A549 (cell line): ENCODE measurements around the gene BTBD2. TPM values are rescaled to one million over a fixed set of nuclear protein-coding genes. Genes with fewer than 3 reads are reported as not detected.

ENCODE experiments used
- ATAC-seq, 2 experiments: fragments of 200-7000 bp in 1 of 2; fragments of >200 bp in 1 of 2; cut with Nextera tagmentation in 1 of 2; cut with Tn5 transposase in 1 of 2; 3 replicates each; pipeline versions ENCODE4 v1.8.0 to v1.9.1; 2018 to 2020; ENCODE audit warnings: mild to moderate bottlenecking in 1 of 2, moderate library complexity in 1 of 2
- CTCF ChIA-PET: fragments of 300-600 bp; sonication (Branson Sonifier 250); formaldehyde crosslinking; extraction: SDS; loops from one replicate; lab custom pipeline; 2021; ENCODE audit warnings: antibody characterized with exemption, inconsistent platforms; lab: Yijun Ruan, JAX
- POLR2A ChIA-PET: fragments of 350-600 bp; formaldehyde crosslinking; extraction: SDS; loops from one replicate; lab custom pipeline; 2021; ENCODE audit warnings: antibody characterized with exemption, inconsistent platforms; lab: Yijun Ruan, JAX
- DNase-seq, 2 experiments: peaks; one replicate each; pipeline versions ENCODE4 v3.0.0 to v3.0.0-alpha.2; 2011 to 2016; ENCODE audit warnings: low read depth in 1 of 2, low spot score in 1 of 2
- FAIRE-seq: peaks from 2 replicates; lab custom pipeline; 2011; peaks lifted over from hg19 to GRCh38; lab: Jason Lieb, UNC
- H3K27ac ChIP-seq, 2 experiments: fragments of >200 bp; sonication (Bioruptor Twin); formaldehyde crosslinking; 3 replicates each; pipeline ENCODE4 v1.5.1; 2016 to 2017
- H3K4me1 ChIP-seq: fragments of >200 bp; sonication (Bioruptor Twin); formaldehyde crosslinking; 3 replicates; pipeline ENCODE4 v1.6.1; 2016
- H3K4me2 ChIP-seq: fragments of >200 bp; sonication (Bioruptor Twin); formaldehyde crosslinking; 3 replicates; pipeline ENCODE4 v1.6.1; 2016
- H3K4me3 ChIP-seq: fragments of >200 bp; sonication (Bioruptor Twin); formaldehyde crosslinking; 3 replicates; pipeline ENCODE4 v1.5.1; 2016
- H3K9me3 ChIP-seq: fragments of >200 bp; sonication (Bioruptor Twin); formaldehyde crosslinking; 3 replicates; pipeline ENCODE4 v1.6.1; 2016
- BHLHE40 ChIP-seq: IDR thresholded peaks from 2 replicates; pipeline ENCODE4 v1.6.1; 2012; ENCODE audit warnings: low read depth, low read length, inconsistent platforms
- CBX2 ChIP-seq: fragments of 200-600 bp; sonication (generic); IDR thresholded peaks from 2 replicates; pipeline ENCODE4 v1.6.1; 2016; ENCODE audit warnings: low read depth, mild to moderate bottlenecking, borderline replicate concordance
- CBX8 ChIP-seq: fragments of 200-600 bp; sonication (generic); IDR thresholded peaks from 2 replicates; pipeline ENCODE4 v1.6.1; 2016
- CHD2 ChIP-seq: fragments of 150-350 bp; IDR thresholded peaks from 2 replicates; pipeline ENCODE4 v1.6.1; 2014; ENCODE audit warnings: low read length; ENCODE audit not compliant: partially characterized antibody
- EP300 ChIP-seq, 2 experiments: fragments of >200 bp; sonication (Bioruptor Twin); formaldehyde crosslinking; IDR thresholded peaks; 2 replicates in 1 of 2; 3 replicates in 1 of 2; pipeline ENCODE4 v1.6.1; 2016 to 2017
- FOSB ChIP-seq: fragments of 250-450 bp; sonication (Bioruptor Pico); IDR thresholded peaks from 2 replicates; pipeline ENCODE4 v1.5.0; 2020; ENCODE audit warnings: mild to moderate bottlenecking, moderate library complexity
- FOXS1 ChIP-seq: fragments of 250-450 bp; sonication (Bioruptor Pico); IDR thresholded peaks from 2 replicates; pipeline ENCODE4 v1.5.0; 2020; ENCODE audit warnings: mild to moderate bottlenecking, moderate library complexity
- HES2 ChIP-seq: fragments of >200 bp; sonication (Bioruptor Twin); formaldehyde crosslinking; IDR thresholded peaks from 2 replicates; pipeline ENCODE4 v1.6.1; 2016
- HEYL ChIP-seq: fragments of 250-450 bp; sonication (Bioruptor Pico); IDR thresholded peaks from 2 replicates; pipeline ENCODE4 v1.8.0; 2021; ENCODE audit warnings: mild to moderate bottlenecking, moderate library complexity
- JUNB ChIP-seq: fragments of >200 bp; sonication (Bioruptor Twin); formaldehyde crosslinking; IDR thresholded peaks from 2 replicates; pipeline ENCODE4 v1.6.1; 2016
- KDM1A ChIP-seq: fragments of 200-600 bp; sonication (generic); IDR thresholded peaks from 2 replicates; pipeline ENCODE4 v1.6.1; 2016; ENCODE audit warnings: low read depth, mild to moderate bottlenecking
- KDM5A ChIP-seq: fragments of 200-600 bp; sonication (generic); IDR thresholded peaks from 2 replicates; pipeline ENCODE4 v1.6.1; 2016; ENCODE audit warnings: antibody characterized with exemption, mild to moderate bottlenecking
- MAX ChIP-seq: IDR thresholded peaks from 2 replicates; pipeline ENCODE4 v1.6.1; 2012
- MAZ ChIP-seq: fragments of 150-350 bp; IDR thresholded peaks from 2 replicates; pipeline ENCODE4 v1.6.1; 2014; ENCODE audit warnings: antibody characterized with exemption, low read depth, low read length, borderline replicate concordance
- MYC ChIP-seq: IDR thresholded peaks from 2 replicates; pipeline ENCODE4 v1.6.1; 2012; ENCODE audit warnings: mild to moderate bottlenecking, inconsistent platforms, low read length, improper control_type of control experiment, borderline replicate concordance
- NFE2L2 ChIP-seq: fragments of 150-350 bp; conservative IDR thresholded peaks from 2 replicates; pipeline ENCODE4 v1.6.1; 2014; ENCODE audit warnings: low read length
- POLR2A ChIP-seq: IDR thresholded peaks from 2 replicates; pipeline ENCODE4 v1.6.1; 2012; ENCODE audit warnings: mild to moderate bottlenecking, low read length
- POLR2AphosphoS2 ChIP-seq: conservative IDR thresholded peaks from 2 replicates; pipeline ENCODE4 v1.6.1; 2012; ENCODE audit warnings: low read length, improper control_type of control experiment, inconsistent platforms
- RARB ChIP-seq: fragments of 250-450 bp; sonication (Bioruptor Pico); IDR thresholded peaks from 2 replicates; pipeline ENCODE4 v1.8.0; 2021; ENCODE audit warnings: mild to moderate bottlenecking, moderate library complexity
- RCOR1 ChIP-seq: fragments of 150-350 bp; IDR thresholded peaks from 2 replicates; pipeline ENCODE4 v1.6.1; 2014; ENCODE audit warnings: antibody characterized with exemption, low read length, low read depth
- SMC3 ChIP-seq: fragments of >200 bp; sonication (Bioruptor Twin); formaldehyde crosslinking; IDR thresholded peaks from 3 replicates; pipeline ENCODE4 v1.6.1; 2018; ENCODE audit warnings: inconsistent platforms
- SREBF2 ChIP-seq: fragments of 450-650 bp; IDR thresholded peaks from 2 replicates; pipeline ENCODE4 v1.6.1; 2014; ENCODE audit warnings: mild to moderate bottlenecking, moderate library complexity
- TFCP2L1 ChIP-seq: fragments of 250-450 bp; sonication (Bioruptor Pico); IDR thresholded peaks from 2 replicates; pipeline ENCODE4 v1.5.0; 2021; ENCODE audit warnings: mild to moderate bottlenecking
- USF2 ChIP-seq: fragments of 450-650 bp; IDR thresholded peaks from 2 replicates; pipeline ENCODE4 v1.6.1; 2014; ENCODE audit warnings: antibody characterized with exemption
- ZNF302 ChIP-seq: fragments of 250-450 bp; sonication (Bioruptor Pico); IDR thresholded peaks from 2 replicates; pipeline ENCODE4 v1.9.0; 2021; ENCODE audit warnings: inconsistent platforms, mild to moderate bottlenecking, moderate library complexity
- ZSCAN20 ChIP-seq: fragments of 250-450 bp; sonication (Bioruptor Pico); IDR thresholded peaks from 2 replicates; pipeline ENCODE4 v1.8.0; 2022; ENCODE audit warnings: mild to moderate bottlenecking, moderate library complexity
- WGBS: methylation state at CpG from one replicate; pipeline ENCODE4 v1.1.6; 2017; ENCODE audit errors: missing lambda C conversion rate; 5-methylcytosine and 5-hydroxymethylcytosine counted together
- polyA plus RNA-seq, 4 experiments: library from polyadenylated mRNA; depleted of rRNA in 3 of 4; stranded (reverse); fragments of >200 nt; fragmentation: RNase III in 1 of 4; extraction: RNeasy Plus Mini Kit Qiagen cat#74134 plus additional on column Dnase treatment in 1 of 4; gene quantifications; 2 replicates in 3 of 4; 3 replicates in 1 of 4; pipeline ENCODE4 v1.2.3, GENCODE V29; 2011 to 2017
- TF ChIP-seq, protein P1 (sequence below): fragments of >200 bp; sonication (Bioruptor Twin); formaldehyde crosslinking; IDR thresholded peaks from 3 replicates; pipeline ENCODE4 v1.5.1; 2016

The BTBD2 gene
- polyA plus RNA-seq, 2 of the 4 experiments (the other 2 are of a cell fraction) = 16.3 to 29.6 TPM

DNA sequence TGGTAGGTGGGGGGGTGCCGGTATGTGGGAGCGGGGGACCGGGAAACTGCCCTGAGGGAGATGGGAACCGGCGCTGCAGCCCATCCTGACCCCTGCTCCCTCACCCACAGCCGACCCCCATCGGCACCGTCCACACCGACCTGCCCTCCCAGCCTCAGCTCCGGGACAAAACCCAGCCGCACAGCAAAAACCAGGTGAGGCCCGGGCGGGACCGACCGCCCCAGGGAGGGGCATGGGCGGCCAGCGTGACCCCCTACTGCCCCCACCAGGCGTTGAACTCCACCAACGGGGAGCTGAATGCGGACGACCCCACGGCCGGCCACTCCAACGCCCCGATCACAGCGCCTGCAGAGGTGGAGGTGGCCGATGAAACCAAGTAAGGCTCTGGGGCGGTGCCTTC is 35.9 kb downstream of the BTBD2 start:
- TF ChIP-seq HEYL (CRISPR knock-in tag) = no peak
- TF ChIP-seq HES2 = no peak
- TF ChIP-seq BHLHE40 = no peak
- TF ChIP-seq MAZ = no peak
- DNase-seq = no peak
- no peak for ATAC-seq
- ChIA-PET POLR2A (no interaction called here), CTCF (interaction anchor here (1.0 kb wide), 1 partner anchor 32 kb away, joined by 3 read pairs; no protein-coding TSS in a partner anchor)
- FAIRE-seq = no peak
- Histone ChIP-seq H3K27ac (no peak overlapping the region), H3K4me2 (no peak overlapping the region), H3K4me3 (no peak overlapping the region), H3K4me1 (no peaks in the 10 kb centered on the region), H3K9me3 (no peaks in the 10 kb centered on the region)
- WGBS = 95% methylated on average over 15 of the region's 28 CpGs

DNA sequence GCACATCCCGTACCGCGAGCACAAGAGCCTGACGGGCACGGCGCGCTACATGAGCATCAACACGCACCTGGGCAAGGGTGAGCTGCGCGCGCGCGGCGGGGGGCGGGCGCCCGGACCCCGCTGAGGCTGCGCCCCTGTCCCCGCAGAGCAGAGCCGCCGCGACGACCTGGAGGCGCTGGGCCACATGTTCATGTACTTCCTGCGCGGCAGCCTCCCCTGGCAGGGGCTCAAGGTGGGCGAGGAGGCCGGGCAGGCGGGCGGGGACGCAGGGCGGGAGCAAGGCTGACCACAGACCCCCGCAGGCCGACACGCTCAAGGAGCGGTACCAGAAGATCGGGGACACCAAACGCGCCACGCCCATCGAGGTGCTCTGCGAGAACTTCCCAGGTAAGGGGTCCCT is 36.5 kb downstream of the BTBD2 start:
- no peak overlapping the region for H3K4me2 ChIP-seq
- no peaks in the 10 kb centered on the region for H3K4me1 ChIP-seq
- no peak for TF ChIP-seq USF2
- TF ChIP-seq POLR2A = no peak
- TF ChIP-seq CHD2 = no peak
- no peak for TF ChIP-seq SREBF2
- TF ChIP-seq ZSCAN20 = no peak
- no peak for TF ChIP-seq KDM5A
- TF ChIP-seq RCOR1 = no peak
- TF ChIP-seq FOXS1 (CRISPR knock-in tag) = no peak
- no peak for TF ChIP-seq CBX2
- H3K27ac ChIP-seq = no peak overlapping the region
- FAIRE-seq (no peak), DNase-seq (no peak), ATAC-seq (no peak)
- ChIA-PET POLR2A (no interaction called here), CTCF (interaction anchor here (0.7 to 1.0 kb wide), 2 partner anchors 31 to 50 kb away, joined by 3 to 4 read pairs; no protein-coding TSS in a partner anchor)
- H3K4me3 ChIP-seq = no peak overlapping the region
- 91% methylated on average over 31 of the region's 43 CpGs for WGBS
- no peaks in the 10 kb centered on the region for H3K9me3 ChIP-seq

DNA sequence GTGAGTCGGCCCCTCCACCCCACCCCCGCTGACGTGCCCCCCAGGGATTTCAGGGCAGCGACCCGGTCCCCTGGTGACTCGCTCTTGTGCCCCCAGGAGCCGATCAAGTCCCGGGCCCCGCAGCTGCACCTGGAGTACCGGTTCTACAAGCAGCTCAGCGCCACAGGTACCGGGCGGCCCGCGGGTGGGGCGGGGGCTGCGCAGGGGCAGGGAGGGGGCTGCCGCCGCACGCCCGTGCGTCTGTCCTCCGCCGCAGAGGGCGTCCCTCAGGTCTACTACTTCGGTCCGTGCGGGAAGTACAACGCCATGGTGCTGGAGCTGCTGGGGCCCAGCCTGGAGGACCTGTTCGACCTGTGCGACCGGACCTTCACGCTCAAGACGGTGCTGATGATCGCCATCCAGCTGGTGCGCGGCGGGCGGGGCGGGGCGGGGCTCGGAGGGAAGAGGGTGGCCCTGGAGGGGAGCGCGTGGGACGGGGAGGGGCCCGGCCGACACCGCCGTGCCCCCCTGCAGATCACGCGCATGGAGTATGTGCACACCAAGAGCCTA is 37.1 kb downstream of the BTBD2 start:
- WGBS = 96% methylated on average over 10 of the region's 51 CpGs
- DNase-seq (no peak), ATAC-seq (no peak), FAIRE-seq (no peak)
- no peaks in the 10 kb centered on the region for H3K4me1 ChIP-seq
- H3K4me3 ChIP-seq = no peak overlapping the region
- no peaks in the 10 kb centered on the region for H3K9me3 ChIP-seq
- TF ChIP-seq SMC3 (no peak), USF2 (no peak)
- H3K27ac ChIP-seq = no peak overlapping the region
- ChIA-PET CTCF (no interaction called here), POLR2A (no interaction called here)
- no peak overlapping the region for H3K4me2 ChIP-seq

DNA sequence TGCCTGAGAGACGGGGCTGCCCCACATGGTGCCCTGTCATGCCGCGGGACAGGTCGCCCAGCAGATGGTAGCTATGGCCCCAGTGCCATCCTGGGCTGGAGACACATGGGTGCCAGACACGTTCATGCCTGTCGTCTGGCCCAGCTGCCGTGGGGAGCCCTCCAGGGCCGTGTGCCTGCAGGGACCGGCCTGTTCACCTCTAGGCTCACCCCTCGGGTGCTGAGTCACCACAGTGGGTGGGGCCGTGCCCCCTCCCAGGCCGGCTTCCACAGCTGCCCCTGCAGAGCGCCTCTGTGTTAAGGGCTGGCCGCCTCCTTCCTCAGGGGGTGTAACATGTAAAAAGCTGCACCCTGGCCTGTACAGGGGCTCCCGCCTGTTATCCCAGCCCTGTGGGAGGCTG is 38.4 kb downstream of the BTBD2 start:
- ATAC-seq = no peak
- FAIRE-seq = no peak
- H3K4me1 ChIP-seq = no peaks in the 10 kb centered on the region

More for the DNA sequence above, 38.4 kb downstream of the BTBD2 start:
- CTCF ChIA-PET = no interaction called here
- Histone ChIP-seq H3K9me3 (no peaks in the 10 kb centered on the region), H3K4me3 (no peak overlapping the region), H3K4me2 (no peak overlapping the region), H3K27ac (no peak overlapping the region)
- TF ChIP-seq BHLHE40 = no peak
- TF ChIP-seq MAX = no peak
- TF ChIP-seq HES2 = no peak
- no peak for TF ChIP-seq SMC3
- TF ChIP-seq, protein P1, sequence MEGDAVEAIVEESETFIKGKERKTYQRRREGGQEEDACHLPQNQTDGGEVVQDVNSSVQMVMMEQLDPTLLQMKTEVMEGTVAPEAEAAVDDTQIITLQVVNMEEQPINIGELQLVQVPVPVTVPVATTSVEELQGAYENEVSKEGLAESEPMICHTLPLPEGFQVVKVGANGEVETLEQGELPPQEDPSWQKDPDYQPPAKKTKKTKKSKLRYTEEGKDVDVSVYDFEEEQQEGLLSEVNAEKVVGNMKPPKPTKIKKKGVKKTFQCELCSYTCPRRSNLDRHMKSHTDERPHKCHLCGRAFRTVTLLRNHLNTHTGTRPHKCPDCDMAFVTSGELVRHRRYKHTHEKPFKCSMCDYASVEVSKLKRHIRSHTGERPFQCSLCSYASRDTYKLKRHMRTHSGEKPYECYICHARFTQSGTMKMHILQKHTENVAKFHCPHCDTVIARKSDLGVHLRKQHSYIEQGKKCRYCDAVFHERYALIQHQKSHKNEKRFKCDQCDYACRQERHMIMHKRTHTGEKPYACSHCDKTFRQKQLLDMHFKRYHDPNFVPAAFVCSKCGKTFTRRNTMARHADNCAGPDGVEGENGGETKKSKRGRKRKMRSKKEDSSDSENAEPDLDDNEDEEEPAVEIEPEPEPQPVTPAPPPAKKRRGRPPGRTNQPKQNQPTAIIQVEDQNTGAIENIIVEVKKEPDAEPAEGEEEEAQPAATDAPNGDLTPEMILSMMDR = no peak
- no peak for TF ChIP-seq RARB (CRISPR knock-in tag)
- no peak for TF ChIP-seq ZNF302 (CRISPR knock-in tag)
- TF ChIP-seq FOXS1 (CRISPR knock-in tag) = no peak
- no peak for TF ChIP-seq FOSB (CRISPR knock-in tag)
- no peak for TF ChIP-seq POLR2AphosphoS2
- TF ChIP-seq KDM1A = no peak
- no peak for TF ChIP-seq MYC
- no peak for TF ChIP-seq NFE2L2
- no peak for TF ChIP-seq TFCP2L1 (CRISPR knock-in tag)
- TF ChIP-seq JUNB = no peak
- TF ChIP-seq EP300 (IDR thresholded peaks at IDR 0.05) = no peak
- TF ChIP-seq CBX8 = no peak
- WGBS = 90% methylated on average over 5 of the region's 15 CpGs
- POLR2A ChIA-PET = no interaction called here
- DNase-seq = no peak
